Tongue (tissue), 2 donors: ENCODE measurements around the gene NCOR1. TPM values are rescaled to one million over a fixed set of nuclear protein-coding genes. Genes with fewer than 3 reads are reported as not detected.
A peak's percentile ranks its signal among the peaks of the same experiment; 100 is the strongest.

Experiments
- DNase-seq: peaks from one replicate; pipeline ENCODE4 v3.0.0-alpha.2; 2015
- total RNA-seq: library from RNA; depleted of rRNA; stranded (reverse); fragments of >200 nt; gene quantifications from one replicate; pipeline ENCODE4 v1.2.3, GENCODE V29; 2014

Gene NCOR1
- total RNA-seq, 1 donor from 2014 or later: 128 TPM

GRCh38 chr17:16027708-16028584, 187.4 kb downstream of the NCOR1 start:
- DNase-seq: no peak

- no peak for DNase-seq
These were observed 188.4 kb downstream of the NCOR1 start for GRCh38 chr17:16026895-16027294.

- DNase-seq: no peak
These were observed 190.1 kb downstream of the NCOR1 start for GRCh38 chr17:16025202-16025601.

- no peak for DNase-seq
These were observed 191.5 kb downstream of the NCOR1 start for GRCh38 chr17:16023881-16024280.

- DNase-seq: no peak
These were observed 196.0 kb downstream of the NCOR1 start for GRCh38 chr17:16019347-16019746.

GRCh38 chr17:16013943-16014407, 201.4 kb downstream of the NCOR1 start:
- DNase-seq: peak; percentile 39

- no peak for DNase-seq
These were observed 207.9 kb downstream of the NCOR1 start for GRCh38 chr17:16007439-16007838.

GRCh38 chr17:16005636-16006035, 209.7 kb downstream of the NCOR1 start:
- DNase-seq: no peak

GRCh38 chr17:16003841-16004240, 211.5 kb downstream of the NCOR1 start:
- no peak for DNase-seq

- no peak for DNase-seq
These were observed 212.6 kb downstream of the NCOR1 start for GRCh38 chr17:16002708-16003260.

- no peak for DNase-seq
These were observed 214.0 kb downstream of the NCOR1 start for GRCh38 chr17:16001226-16001897.

- peak; percentile 70 for DNase-seq
These were observed 215.1 kb downstream of the NCOR1 start for GRCh38 chr17:15999974-16000827.

GRCh38 chr17:15999141-15999973, 216.0 kb downstream of the NCOR1 start, which contains the start of the genes TTC19 and ZSWIM7:
TTC19 (plus strand) TSS chr17:15999824; CDS start chr17:15999849, 25 bp downstream.
ZSWIM7 (minus strand) TSS chr17:15999704; CDS start chr17:15999594, 110 bp downstream.
- DNase-seq: peak; percentile 98

GRCh38 chr17:15998031-15998562, 217.2 kb downstream of the NCOR1 start:
- no peak for DNase-seq

GRCh38 chr17:15996322-15996721, 219.0 kb downstream of the NCOR1 start:
- DNase-seq: no peak

- no peak for DNase-seq
These were observed 233.4 kb downstream of the NCOR1 start for GRCh38 chr17:15981646-15982580.

- DNase-seq: no peak
These were observed 234.1 kb downstream of the NCOR1 start for GRCh38 chr17:15981208-15981607.
